ENCODE data around the gene TXNDC2. TPM values are rescaled to one million over a fixed set of nuclear protein-coding genes. Genes with fewer than 3 reads are reported as not detected.

TXNDC2 gene
- total and polyA plus RNA-seq, 10 of the 15 experiments (the other 5 are each of a cell fraction or from before 2014, with no cell fraction given) = 0.04 to 0.07 (median 0.06) TPM; not detected in 7

DNA sequence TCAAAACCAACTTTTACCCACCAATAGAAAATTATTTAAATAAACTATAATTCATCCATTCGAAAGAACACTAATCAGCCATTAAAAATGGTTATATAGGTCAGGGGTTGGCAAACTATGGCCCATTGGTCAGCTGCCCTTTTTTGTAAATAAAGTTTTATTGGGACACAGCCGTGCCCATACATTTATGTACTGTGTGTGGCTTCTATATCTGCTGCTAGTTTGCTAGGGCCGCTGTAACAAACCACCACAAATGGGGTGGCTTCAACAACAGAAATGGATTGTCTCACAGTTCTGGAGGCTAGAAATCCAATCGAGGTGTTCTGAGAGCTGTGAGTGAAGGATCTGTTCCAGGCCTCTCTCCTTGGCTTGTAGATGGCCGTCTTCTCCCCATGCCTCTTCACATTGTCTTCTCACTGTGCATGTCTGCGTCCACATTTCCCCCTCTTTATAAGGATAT, 7.0 kb upstream of the TXNDC2 start:
- TF ChIP-seq HDAC2 (IDR thresholded peaks at IDR 0.05) (no peak), ZBTB40 (IDR thresholded peaks at IDR 0.05; ENCODE audit: borderline replicate concordance) (peak; percentile 67), WRNIP1 (IDR thresholded peaks at IDR 0.05; ENCODE audit: borderline replicate concordance, low read depth, low read length) (no peak), IRF3 (IDR thresholded peaks at IDR 0.05) (no peak)
- TF ChIP-seq, protein P1, sequence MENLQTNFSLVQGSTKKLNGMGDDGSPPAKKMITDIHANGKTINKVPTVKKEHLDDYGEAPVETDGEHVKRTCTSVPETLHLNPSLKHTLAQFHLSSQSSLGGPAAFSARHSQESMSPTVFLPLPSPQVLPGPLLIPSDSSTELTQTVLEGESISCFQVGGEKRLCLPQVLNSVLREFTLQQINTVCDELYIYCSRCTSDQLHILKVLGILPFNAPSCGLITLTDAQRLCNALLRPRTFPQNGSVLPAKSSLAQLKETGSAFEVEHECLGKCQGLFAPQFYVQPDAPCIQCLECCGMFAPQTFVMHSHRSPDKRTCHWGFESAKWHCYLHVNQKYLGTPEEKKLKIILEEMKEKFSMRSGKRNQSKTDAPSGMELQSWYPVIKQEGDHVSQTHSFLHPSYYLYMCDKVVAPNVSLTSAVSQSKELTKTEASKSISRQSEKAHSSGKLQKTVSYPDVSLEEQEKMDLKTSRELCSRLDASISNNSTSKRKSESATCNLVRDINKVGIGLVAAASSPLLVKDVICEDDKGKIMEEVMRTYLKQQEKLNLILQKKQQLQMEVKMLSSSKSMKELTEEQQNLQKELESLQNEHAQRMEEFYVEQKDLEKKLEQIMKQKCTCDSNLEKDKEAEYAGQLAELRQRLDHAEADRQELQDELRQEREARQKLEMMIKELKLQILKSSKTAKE (IDR thresholded peaks at IDR 0.05; ENCODE audit: low read depth, poor library complexity, severe bottlenecking) = no peak
- Histone ChIP-seq H3K36me3 (ENCODE audit: control insufficient read depth in 2 of 2, insufficient read depth in 2 of 2, low read length in 1 of 2) (no peaks in the 10 kb centered on the region), H3K4me3 (no peak overlapping the region), H3K4me2 (ENCODE audit: control insufficient read depth, insufficient read depth) (no peak overlapping the region), H3K9ac (ENCODE audit: control insufficient read depth, insufficient read depth, low read length) (no peak overlapping the region), H3K9me3 (replicated peaks; ENCODE audit: control insufficient read depth, insufficient read depth, low read length) (no peaks in the 10 kb centered on the region; the same call in 2 of the 3 replicates), H2AFZ (ENCODE audit: control insufficient read depth, low read depth, low read length) (no peak overlapping the region), H3K79me2 (ENCODE audit: control insufficient read depth, insufficient read depth, low read length) (no peaks in the 10 kb centered on the region), H3K27ac (ENCODE audit: control insufficient read depth, insufficient read depth) (no peak overlapping the region), H4K20me1 (ENCODE audit: control insufficient read depth, insufficient read depth) (no peaks in the 10 kb centered on the region), H3K27me3 (replicated peaks in 1 of 2; ENCODE audit: control insufficient read depth in 2 of 2, insufficient read depth in 2 of 2, low read length in 1 of 2) (no peaks in the 10 kb centered on the region; a peak in 1 of 4 replicates), H3K4me1 (ENCODE audit: control insufficient read depth, insufficient read depth, low read length) (no peaks in the 10 kb centered on the region)
- ChIA-PET RAD21 (ENCODE audit: unreplicated experiment) (no interaction called here), POLR2A (no interaction called here), SMC1A (ENCODE audit: uncharacterized antibody, unreplicated experiment) (no interaction called here), CTCF (no interaction called here)
- intact Hi-C loops (cut with micrococcal nuclease; ENCODE audit: unreplicated experiment) (loop anchor here (10.0 kb wide), 1 partner anchor 66 kb away; no protein-coding TSS in a partner anchor), in situ Hi-C loops (cut with MboI) (no loop called here)
- WGBS (ENCODE audit: insufficient coverage, insufficient replicate concordance, low lambda C conversion rate, missing lambda C conversion rate) = 65% methylated on average over 6 of the region's 6 CpGs
- no TSS peak for BruUV-seq (replicated peaks)
- FAIRE-seq (no peak), ATAC-seq (no peak), DNase-seq (ENCODE audit: low read depth, low spot score) (no peak)
